Naive thymus-derived CD4-positive, alpha-beta T cell (primary cell): Measurements from ENCODE around the gene CIRBP. TPM values are rescaled to one million over a fixed set of nuclear protein-coding genes. Genes with fewer than 3 reads are reported as not detected.

Experiments
- ATAC-seq: fragments of 150-1000 bp; cut with Tn5 transposase; 2 replicates; pipeline ENCODE4 v1.10.0; 2021; ENCODE audit warnings: mild to moderate bottlenecking, moderate library complexity
- CTCF ChIA-PET: fragments of 350-600 bp; sonication (Branson Sonifier 250); formaldehyde crosslinking; loops from one replicate; lab custom pipeline; 2021; ENCODE audit warnings: antibody characterized with exemption; lab: Charles Lee
- POLR2A ChIA-PET: fragments of 350-600 bp; sonication (Branson Sonifier 250); formaldehyde crosslinking; loops from one replicate; lab custom pipeline; 2021; ENCODE audit warnings: antibody characterized with exemption, inconsistent platforms; lab: Charles Lee
- DNase-seq, 9 donors: peaks; one replicate each; pipeline versions ENCODE4 v3.0.0 to v3.0.0-alpha.2; 2020 to 2022; ENCODE audit warnings: mixed read lengths in 1 of 9
- H3K27ac ChIP-seq: one replicate; pipeline ENCODE4 v1.7.0; 2013; ENCODE audit warnings: mild to moderate bottlenecking, low read depth, low read length, moderate library complexity
- H3K27me3 ChIP-seq, 2 donors: one replicate each; pipeline ENCODE4 v1.7.0; 2013; ENCODE audit warnings: low read length in 2 of 2, mild to moderate bottlenecking in 2 of 2, moderate library complexity in 2 of 2; ENCODE audit not compliant: control insufficient read depth in 2 of 2, insufficient read depth in 2 of 2
- H3K36me3 ChIP-seq, 3 experiments: 1 replicate in 2 of 3; 2 replicates in 1 of 3; pipeline ENCODE4 v1.7.0; 2013; ENCODE audit warnings: low read length in 3 of 3, mild to moderate bottlenecking in 3 of 3, moderate library complexity in 1 of 3; ENCODE audit not compliant: insufficient read depth in 3 of 3, control insufficient read depth in 2 of 3
- H3K4me1 ChIP-seq, 2 donors: one replicate each; pipeline ENCODE4 v1.7.0; 2013; ENCODE audit warnings: low read length in 2 of 2, mild to moderate bottlenecking in 2 of 2, moderate library complexity in 1 of 2; ENCODE audit not compliant: control insufficient read depth in 2 of 2, insufficient read depth in 2 of 2
- H3K4me3 ChIP-seq: 2 replicates; pipeline ENCODE4 v1.7.0; 2013; ENCODE audit warnings: mild to moderate bottlenecking, low read length
- H3K9me3 ChIP-seq, 3 experiments: 1 replicate in 2 of 3; 2 replicates in 1 of 3; pipeline ENCODE4 v1.7.0; 2013; ENCODE audit warnings: low read length in 3 of 3; ENCODE audit not compliant: control insufficient read depth in 2 of 3
- H3K27ac Mint-ChIP-seq, 9 donors: one replicate each; pipeline ENCODE4 v1.8.0; 2020 to 2022; ENCODE audit warnings: mixed read lengths in 9 of 9, mild to moderate bottlenecking in 8 of 9, moderate library complexity in 5 of 9, inconsistent platforms in 2 of 9
- H3K27me3 Mint-ChIP-seq, 5 donors: one replicate each; pipeline ENCODE4 v1.8.0; 2021 to 2022; ENCODE audit warnings: mixed read lengths in 5 of 5, mild to moderate bottlenecking in 1 of 5
- H3K36me3 Mint-ChIP-seq, 5 donors: one replicate each; pipeline ENCODE4 v1.8.0; 2020 to 2022; ENCODE audit warnings: mixed read lengths in 5 of 5, mild to moderate bottlenecking in 3 of 5, inconsistent platforms in 1 of 5
- H3K4me1 Mint-ChIP-seq, 7 donors: one replicate each; pipeline ENCODE4 v1.8.0; 2020 to 2022; ENCODE audit warnings: mixed read lengths in 7 of 7, mild to moderate bottlenecking in 3 of 7, inconsistent platforms in 1 of 7
- H3K4me3 Mint-ChIP-seq, 10 donors: one replicate each; pipeline ENCODE4 v1.8.0; 2020 to 2022; ENCODE audit warnings: mild to moderate bottlenecking in 10 of 10, mixed read lengths in 10 of 10, moderate library complexity in 6 of 10, inconsistent platforms in 2 of 10
- H3K9me3 Mint-ChIP-seq, 11 donors: one replicate each; pipeline ENCODE4 v1.8.0; 2020 to 2022; ENCODE audit warnings: mixed read lengths in 11 of 11, mild to moderate bottlenecking in 4 of 11, inconsistent platforms in 1 of 11, moderate library complexity in 1 of 11
- intact Hi-C, 2 donors: fragments of 100-400 bp; cut with micrococcal nuclease; formaldehyde crosslinking; loops; one replicate each; pipeline ENCODE4 v1.15.1; 2023
- polyA plus RNA-seq, 2 donors: library from polyadenylated mRNA; unstranded; fragments of 300-500 nt; fragmentation: Illumina TruSeq; gene quantifications; one replicate each; pipeline ENCODE4 v1.2.3, GENCODE V29; 2021
- total RNA-seq, 6 experiments: library from RNA in 5 of 6; stranded (reverse) in 5 of 6; gene quantifications; 1 replicate in 5 of 6; 2 replicates in 1 of 6; pipeline ENCODE4 v1.2.3 and lab custom pipeline; 2021 to 2026

The CIRBP gene
- total and polyA plus RNA-seq, 7 experiments from 2014 or later = 233 to 629 (median 410) TPM

- Mint-ChIP-seq H3K4me3 (no peak overlapping the region), H3K36me3 (no peaks in the 10 kb centered on the region), H3K27me3 (peaks cover 0 to 3% (median 0%) of the 10 kb centered on the region in 5 donors), H3K4me1 (no peaks in the 10 kb centered on the region), H3K27ac (peak overlapping the region in 2 of 9 donors; percentile 28 to 38), H3K9me3 (no peaks in the 10 kb centered on the region)
- Histone ChIP-seq H3K9me3 (no peaks in the 10 kb centered on the region), H3K27me3 (no peaks in the 10 kb centered on the region), H3K36me3 (peaks cover 0 to 9% (median 0%) of the 10 kb centered on the region in 3 experiments), H3K4me3 (no peak overlapping the region), H3K27ac (no peak overlapping the region), H3K4me1 (no peaks in the 10 kb centered on the region)
- intact Hi-C loops = no loop called here
- ATAC-seq (no peak), DNase-seq (no peak)
- ChIA-PET POLR2A (no interaction called here), CTCF (interaction anchor here (0.6 kb wide), 2 partner anchors 37 to 98 kb away, joined by 3 to 4 read pairs; no protein-coding TSS in a partner anchor)
These were observed 37.1 kb upstream of the CIRBP start for GRCh38 chr19:1231729-1232637.

- intact Hi-C loops = no loop called here
- no peak overlapping the region for H3K27ac ChIP-seq
- peaks cover 0 to 4% (median 0%) of the 10 kb centered on the region in 5 donors for H3K27me3 Mint-ChIP-seq
- no peak for ATAC-seq
- H3K9me3 Mint-ChIP-seq = no peaks in the 10 kb centered on the region
- ChIA-PET POLR2A (no interaction called here), CTCF (interaction anchor here (0.6 kb wide), 1 partner anchor 99 kb away, joined by 3 read pairs; no protein-coding TSS in a partner anchor)
- H3K27me3 ChIP-seq = no peaks in the 10 kb centered on the region
- H3K4me3 Mint-ChIP-seq = no peak overlapping the region
- no peaks in the 10 kb centered on the region for H3K4me1 ChIP-seq
- H3K9me3 ChIP-seq = no peaks in the 10 kb centered on the region
- no peaks in the 10 kb centered on the region for H3K36me3 Mint-ChIP-seq
- peaks cover 0 to 4% (median 0%) of the 10 kb centered on the region in 3 experiments for H3K36me3 ChIP-seq
- H3K4me1 Mint-ChIP-seq = peaks cover 0 to 2% (median 0%) of the 10 kb centered on the region in 7 donors
- DNase-seq = no peak
- H3K4me3 ChIP-seq = no peak overlapping the region
- peak overlapping the region in 2 of 9 donors; percentile 28 to 38 for H3K27ac Mint-ChIP-seq
These were observed 36.5 kb upstream of the CIRBP start for GRCh38 chr19:1232652-1233072.

GRCh38 chr19:1233115-1233667 is 35.9 kb upstream of the CIRBP start:
- Mint-ChIP-seq H3K4me1 (peaks cover 0 to 3% (median under 1%) of the 10 kb centered on the region in 7 donors), H3K9me3 (no peaks in the 10 kb centered on the region), H3K27ac (no peak overlapping the region), H3K27me3 (peaks cover under 1 to 4% (median 1%) of the 10 kb centered on the region in 5 donors), H3K4me3 (no peak overlapping the region), H3K36me3 (no peaks in the 10 kb centered on the region)
- no peaks in the 10 kb centered on the region for H3K9me3 ChIP-seq
- H3K27ac ChIP-seq = no peak overlapping the region
- peaks cover 0 to under 1% of the 10 kb centered on the region in 2 donors for H3K4me1 ChIP-seq
- ChIA-PET CTCF (no interaction called here), POLR2A (no interaction called here)
- intact Hi-C loops = no loop called here
- H3K4me3 ChIP-seq = no peak overlapping the region
- peaks cover 0 to under 1% (median 0%) of the 10 kb centered on the region in 3 experiments for H3K36me3 ChIP-seq
- no peak for DNase-seq
- no peaks in the 10 kb centered on the region for H3K27me3 ChIP-seq
- no peak for ATAC-seq

- Mint-ChIP-seq H3K4me1 (peaks cover 7 to 13% (median 12%) of the 10 kb centered on the region in 7 donors), H3K36me3 (no peaks in the 10 kb centered on the region), H3K27ac (no peak overlapping the region), H3K9me3 (no peaks in the 10 kb centered on the region), H3K4me3 (no peak overlapping the region), H3K27me3 (peaks cover 4 to 15% (median 9%) of the 10 kb centered on the region in 5 donors)
- Histone ChIP-seq H3K9me3 (no peaks in the 10 kb centered on the region), H3K4me3 (no peak overlapping the region), H3K27me3 (no peaks in the 10 kb centered on the region), H3K27ac (no peak overlapping the region), H3K36me3 (no peaks in the 10 kb centered on the region), H3K4me1 (peaks cover 0 to 5% of the 10 kb centered on the region in 2 donors)
- POLR2A ChIA-PET = no interaction called here
- DNase-seq (peak in 1 of 9 donors; percentile 8), ATAC-seq (no peak)
- intact Hi-C loops = no loop called here
- CTCF ChIA-PET = no interaction called here
These were observed 34.8 kb upstream of the CIRBP start for GRCh38 chr19:1234051-1234954.

- CTCF ChIA-PET = no interaction called here
- H3K4me1 Mint-ChIP-seq = peaks cover 8 to 15% (median 15%) of the 10 kb centered on the region in 7 donors
- Histone ChIP-seq H3K27me3 (no peaks in the 10 kb centered on the region), H3K36me3 (no peaks in the 10 kb centered on the region), H3K9me3 (no peaks in the 10 kb centered on the region), H3K4me1 (peaks cover 0 to 7% of the 10 kb centered on the region in 2 donors), H3K27ac (no peak overlapping the region), H3K4me3 (no peak overlapping the region)
- H3K27ac Mint-ChIP-seq = no peak overlapping the region
- ATAC-seq = no peak
- H3K36me3 Mint-ChIP-seq = no peaks in the 10 kb centered on the region
- DNase-seq = peak in 1 of 9 donors; percentile 7
- peaks cover 4 to 19% (median 9%) of the 10 kb centered on the region in 5 donors for H3K27me3 Mint-ChIP-seq
- no peaks in the 10 kb centered on the region for H3K9me3 Mint-ChIP-seq
- POLR2A ChIA-PET = no interaction called here
- intact Hi-C loops = no loop called here
- peak overlapping the region in 1 of 10 donors; percentile 53 for H3K4me3 Mint-ChIP-seq
These were observed 34.2 kb upstream of the CIRBP start for GRCh38 chr19:1234955-1235380.
